Activated B cell treated with CpG ODN at 0.5 μM for 24 hours (primary cell): Measurements from ENCODE around the gene RAD51B. TPM values are rescaled to one million over a fixed set of nuclear protein-coding genes. Genes with fewer than 3 reads are reported as not detected.

ENCODE experiments used
- ATAC-seq: fragments of 200-7000 bp; cut with Tn5 transposase; one replicate; pipeline ENCODE4 v1.10.0; 2021; ENCODE audit warnings: low read depth, mild to moderate bottlenecking, moderate library complexity
- CTCF ChIA-PET: fragments of 350-600 bp; sonication (Branson Sonifier 250); formaldehyde crosslinking; loops from one replicate; lab custom pipeline; 2021; ENCODE audit warnings: antibody characterized with exemption; lab: Charles Lee
- POLR2A ChIA-PET: fragments of 350-600 bp; sonication (Branson Sonifier 250); formaldehyde crosslinking; loops from one replicate; lab custom pipeline; 2021; ENCODE audit warnings: antibody characterized with exemption; lab: Charles Lee
- DNase-seq: peaks from one replicate; pipeline ENCODE4 v3.0.0; 2022
- H3K27ac Mint-ChIP-seq: one replicate; pipeline ENCODE4 v1.8.0; 2020; ENCODE audit warnings: mixed read lengths
- H3K27me3 Mint-ChIP-seq: one replicate; pipeline ENCODE4 v1.8.0; 2021; ENCODE audit warnings: mixed read lengths
- H3K36me3 Mint-ChIP-seq: one replicate; pipeline ENCODE4 v1.8.0; 2021; ENCODE audit warnings: low read depth, mixed read lengths
- H3K4me1 Mint-ChIP-seq: one replicate; pipeline ENCODE4 v1.8.0; 2021; ENCODE audit warnings: mixed read lengths
- H3K4me3 Mint-ChIP-seq: one replicate; pipeline ENCODE4 v1.8.0; 2020; ENCODE audit warnings: mild to moderate bottlenecking, mixed read lengths
- H3K9me3 Mint-ChIP-seq: one replicate; pipeline ENCODE4 v1.8.0; 2020; ENCODE audit warnings: mixed read lengths
- intact Hi-C: fragments of 100-400 bp; cut with micrococcal nuclease; formaldehyde crosslinking; loops from one replicate; pipeline ENCODE4 v1.15.1; 2024
- total RNA-seq: library from RNA; stranded (reverse); gene quantifications from 2 replicates; pipeline ENCODE4 v1.2.3, GENCODE V29; 2022
- TF ChIP-seq, protein P1 (sequence below): fragments of 200-600 bp; IDR thresholded peaks from one replicate; pipeline ENCODE4 v1.8.0; 2022; ENCODE audit warnings: antibody characterized with exemption, mild to moderate bottlenecking

The RAD51B gene
- total RNA-seq, 1 donor from 2014 or later: 53.9 TPM

DNA sequence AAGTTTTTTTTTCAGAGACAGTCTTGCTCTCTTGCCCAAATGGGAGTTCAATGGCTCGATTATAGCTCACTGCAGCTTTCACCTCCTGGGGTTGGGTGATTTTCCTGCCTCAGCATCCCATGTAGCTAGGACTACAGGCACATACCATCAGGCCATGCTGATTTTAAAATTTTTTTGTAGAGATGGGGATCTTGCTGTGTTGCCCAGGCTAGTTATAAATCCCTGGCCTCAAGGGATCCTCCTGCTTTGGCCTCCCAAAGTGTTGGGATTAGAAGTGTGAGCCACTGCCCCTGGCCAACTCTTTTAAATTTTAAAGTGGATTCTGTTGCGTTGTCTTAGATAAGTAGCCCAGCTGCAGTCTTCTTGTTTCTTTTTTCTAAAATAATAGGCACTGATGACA lies 115.8 kb downstream of the RAD51B start:
- DNase-seq: no peak
- Mint-ChIP-seq H3K4me3 (no peak overlapping the region), H3K27me3 (no peaks in the 10 kb centered on the region), H3K27ac (no peak overlapping the region), H3K4me1 (peaks cover 9% of the 10 kb centered on the region), H3K36me3 (no peaks in the 10 kb centered on the region), H3K9me3 (peaks cover 4% of the 10 kb centered on the region)
- ChIA-PET POLR2A (no interaction called here), CTCF (interaction anchor here (2.5 to 3.7 kb wide), 2 partner anchors 10 to 909 kb away, joined by 6 to 22 read pairs; no protein-coding TSS in a partner anchor)
- TF ChIP-seq, protein P1, sequence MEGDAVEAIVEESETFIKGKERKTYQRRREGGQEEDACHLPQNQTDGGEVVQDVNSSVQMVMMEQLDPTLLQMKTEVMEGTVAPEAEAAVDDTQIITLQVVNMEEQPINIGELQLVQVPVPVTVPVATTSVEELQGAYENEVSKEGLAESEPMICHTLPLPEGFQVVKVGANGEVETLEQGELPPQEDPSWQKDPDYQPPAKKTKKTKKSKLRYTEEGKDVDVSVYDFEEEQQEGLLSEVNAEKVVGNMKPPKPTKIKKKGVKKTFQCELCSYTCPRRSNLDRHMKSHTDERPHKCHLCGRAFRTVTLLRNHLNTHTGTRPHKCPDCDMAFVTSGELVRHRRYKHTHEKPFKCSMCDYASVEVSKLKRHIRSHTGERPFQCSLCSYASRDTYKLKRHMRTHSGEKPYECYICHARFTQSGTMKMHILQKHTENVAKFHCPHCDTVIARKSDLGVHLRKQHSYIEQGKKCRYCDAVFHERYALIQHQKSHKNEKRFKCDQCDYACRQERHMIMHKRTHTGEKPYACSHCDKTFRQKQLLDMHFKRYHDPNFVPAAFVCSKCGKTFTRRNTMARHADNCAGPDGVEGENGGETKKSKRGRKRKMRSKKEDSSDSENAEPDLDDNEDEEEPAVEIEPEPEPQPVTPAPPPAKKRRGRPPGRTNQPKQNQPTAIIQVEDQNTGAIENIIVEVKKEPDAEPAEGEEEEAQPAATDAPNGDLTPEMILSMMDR: no peak
- ATAC-seq: no peak
- intact Hi-C loops: loop anchor here (2.0 kb wide), 1 partner anchor 881 kb away; no protein-coding TSS in a partner anchor

DNA sequence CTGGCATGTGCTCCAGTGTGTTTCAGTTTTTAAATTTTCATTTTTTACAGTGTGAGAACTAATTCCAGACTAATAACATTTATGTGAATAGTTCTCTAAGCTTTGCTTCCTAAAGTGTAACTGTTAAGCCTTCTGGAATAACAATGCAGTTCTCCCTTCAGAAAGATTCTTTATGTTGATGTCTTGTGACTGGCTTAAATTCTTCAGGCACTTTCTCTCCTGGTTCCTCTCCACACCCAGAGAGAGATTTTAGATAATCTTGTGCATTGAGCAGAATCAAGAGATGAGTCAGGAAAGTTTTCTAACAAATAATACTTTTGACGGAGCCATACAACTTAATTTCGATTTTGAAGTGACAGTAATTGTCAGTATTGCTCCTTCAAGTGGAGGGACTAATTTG lies 118.5 kb downstream of the RAD51B start:
- POLR2A ChIA-PET: interaction anchor here (0.7 kb wide), 1 partner anchor 10 kb away, joined by 3 read pairs; no protein-coding TSS in a partner anchor

DNA sequence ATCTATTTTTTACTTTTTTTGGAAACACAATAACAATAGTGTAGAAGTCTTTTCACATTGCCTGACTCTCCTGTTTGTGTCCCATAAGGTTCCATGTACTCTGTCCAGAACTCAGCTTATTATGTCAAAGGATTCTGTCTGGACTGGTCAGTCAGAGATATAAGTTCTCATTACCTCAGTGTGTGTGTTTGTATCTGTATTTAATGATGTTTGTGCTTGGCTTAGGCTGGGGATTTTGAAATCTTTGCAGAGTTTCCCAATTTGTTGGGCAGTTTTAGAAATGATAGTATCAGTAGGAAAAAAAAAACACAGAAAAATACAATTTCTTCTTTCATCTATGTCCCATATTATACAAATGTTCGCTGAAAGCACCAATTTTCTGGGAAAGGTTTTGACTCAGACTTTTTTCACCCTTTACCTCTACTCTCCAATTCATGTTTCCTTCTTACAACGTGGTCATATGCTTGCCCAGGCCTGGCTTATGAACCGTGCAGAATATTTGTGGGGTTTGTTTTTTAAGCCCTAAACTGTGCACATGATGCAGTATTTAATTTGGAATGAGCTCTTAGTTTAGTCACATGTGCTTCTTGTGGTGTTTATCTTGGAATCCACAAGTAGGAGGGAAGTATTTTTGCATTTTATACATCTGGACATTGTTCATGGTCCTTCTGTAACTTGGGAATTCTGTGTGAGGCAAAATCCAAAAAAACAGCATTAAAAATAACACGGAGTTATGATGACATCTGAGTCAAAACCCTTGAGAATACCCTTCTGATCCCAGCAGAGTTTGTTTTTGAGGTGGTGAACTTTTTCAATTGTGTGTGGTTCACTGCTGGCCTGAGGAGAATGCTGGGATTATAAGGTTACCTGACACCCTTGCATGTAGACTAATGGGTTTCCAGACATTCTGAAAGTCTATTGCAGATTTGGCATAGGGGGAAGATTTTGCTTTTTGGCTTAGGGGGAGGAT lies 121.2 kb downstream of the RAD51B start:
- Mint-ChIP-seq H3K36me3 (no peaks in the 10 kb centered on the region), H3K9me3 (no peaks in the 10 kb centered on the region), H3K4me1 (peaks cover 8% of the 10 kb centered on the region), H3K27ac (no peak overlapping the region), H3K27me3 (no peaks in the 10 kb centered on the region), H3K4me3 (no peak overlapping the region)
- intact Hi-C loops: loop anchor here (10.0 kb wide), 1 partner anchor 464 kb away; no protein-coding TSS in a partner anchor
- ChIA-PET CTCF (interaction anchor here (1.2 to 3.0 kb wide), 2 partner anchors 876 to 903 kb away, joined by 3 to 11 read pairs; no protein-coding TSS in a partner anchor), POLR2A (no interaction called here)
- ATAC-seq (no peak), DNase-seq (no peak)
- TF ChIP-seq, protein P1: no peak

More for the DNA sequence above, 118.5 kb downstream of the RAD51B start:
- no peak for DNase-seq
- Mint-ChIP-seq H3K4me3 (no peak overlapping the region), H3K27me3 (no peaks in the 10 kb centered on the region), H3K27ac (no peak overlapping the region), H3K4me1 (peaks cover 9% of the 10 kb centered on the region), H3K9me3 (no peaks in the 10 kb centered on the region), H3K36me3 (no peaks in the 10 kb centered on the region)
- no peak for ATAC-seq
- TF ChIP-seq, protein P1: no peak
- CTCF ChIA-PET: interaction anchor here (1.6 to 1.8 kb wide), 2 partner anchors 887 to 1169 kb away, joined by 3 to 7 read pairs; no protein-coding TSS in a partner anchor
- intact Hi-C loops: no loop called here

DNA sequence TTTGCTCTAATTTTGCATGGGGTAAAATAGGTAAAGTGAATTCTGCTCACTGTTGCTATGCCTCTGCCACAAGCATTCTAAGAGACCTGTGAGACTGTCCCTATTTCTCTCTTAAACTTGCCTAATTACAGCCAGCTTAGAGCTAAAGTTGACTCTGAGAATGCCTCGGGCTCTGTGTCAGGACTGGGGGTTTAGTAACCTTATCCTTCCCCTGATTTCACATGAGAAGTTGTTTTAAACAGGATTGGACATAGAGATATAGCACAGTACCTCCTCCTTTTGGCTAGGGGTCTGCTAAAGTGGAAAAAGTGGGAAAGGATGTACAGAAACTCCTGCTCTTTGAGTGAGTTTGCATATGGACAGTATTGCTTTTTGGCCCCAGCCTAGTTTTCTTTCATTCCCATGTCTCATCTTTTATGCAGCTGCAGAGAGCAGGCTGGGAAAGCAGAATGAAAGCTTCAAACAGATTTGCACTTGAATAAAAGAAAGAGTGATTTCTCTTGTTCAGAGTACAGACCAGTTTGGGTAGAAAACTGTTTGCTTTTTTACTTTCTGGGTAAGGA lies 122.0 kb downstream of the RAD51B start:
- POLR2A ChIA-PET: no interaction called here
- intact Hi-C loops: loop anchor here (10.0 kb wide), 1 partner anchor 463 kb away; no protein-coding TSS in a partner anchor
- Mint-ChIP-seq H3K9me3 (no peaks in the 10 kb centered on the region), H3K36me3 (no peaks in the 10 kb centered on the region), H3K4me3 (no peak overlapping the region), H3K4me1 (peaks cover 8% of the 10 kb centered on the region), H3K27ac (no peak overlapping the region), H3K27me3 (no peaks in the 10 kb centered on the region)
- CTCF ChIA-PET: interaction anchor here (0.9 to 3.0 kb wide), 3 partner anchors 8 to 903 kb away, joined by 3 to 11 read pairs (median 3); no protein-coding TSS in a partner anchor
- TF ChIP-seq, protein P1: no peak
- no peak for ATAC-seq
- DNase-seq: no peak
